ENCODE measurements around the gene RXFP2.

RXFP2 gene

GRCh38 chr13:31824705-31825517 lies 85.6 kb downstream of the RXFP2 start:
- no peak for DNase-seq (ENCODE audit: low read depth in 1 of 2, low spot score in 1 of 2)

DNA sequence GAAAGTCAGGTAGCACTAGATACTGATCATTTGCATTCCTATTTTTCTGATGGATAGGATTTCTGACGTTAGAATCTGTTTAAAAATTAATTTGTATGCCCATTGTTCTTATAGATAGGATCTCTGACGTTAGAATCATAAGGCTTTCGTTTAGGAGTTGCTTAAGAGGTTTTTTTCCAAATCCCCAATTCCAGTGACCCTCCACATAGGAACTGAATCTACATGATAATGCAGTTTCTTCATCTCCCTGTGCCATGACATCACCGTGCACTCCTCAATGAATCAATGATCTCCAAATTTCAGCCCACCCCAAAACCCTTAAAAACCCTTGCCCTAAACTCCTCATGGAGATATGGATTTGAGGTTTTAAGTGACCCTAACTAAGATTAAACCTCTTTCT lies 87.2 kb downstream of the RXFP2 start:
- no peak for DNase-seq (ENCODE audit: low read depth in 1 of 2, low spot score in 1 of 2)

DNA sequence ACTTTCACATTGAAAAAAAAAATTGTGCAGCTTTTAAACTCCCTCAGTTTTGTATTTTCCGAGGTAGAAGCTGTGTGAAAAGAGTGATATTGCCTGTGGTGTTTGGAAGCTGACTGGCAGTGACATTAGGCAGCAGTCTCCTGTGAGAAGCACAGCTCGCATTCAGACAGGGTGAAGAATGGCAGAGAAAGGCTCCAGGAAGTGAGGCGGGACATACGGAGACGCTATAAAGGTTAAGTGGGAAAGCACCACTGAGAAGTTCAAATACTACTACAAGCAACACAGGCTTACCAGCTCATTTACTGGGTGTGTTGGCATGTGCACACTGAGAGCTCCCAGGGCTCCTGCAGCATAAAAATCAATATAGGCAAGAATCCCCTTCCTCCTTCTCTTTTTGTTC lies 88.4 kb downstream of the RXFP2 start:
- DNase-seq (ENCODE audit: low read depth in 1 of 2, low spot score in 1 of 2), result no peak

GRCh38 chr13:31835932-31836331 lies 96.6 kb downstream of the RXFP2 start:
- DNase-seq (ENCODE audit: low read depth in 1 of 2, low spot score in 1 of 2), result no peak

DNA sequence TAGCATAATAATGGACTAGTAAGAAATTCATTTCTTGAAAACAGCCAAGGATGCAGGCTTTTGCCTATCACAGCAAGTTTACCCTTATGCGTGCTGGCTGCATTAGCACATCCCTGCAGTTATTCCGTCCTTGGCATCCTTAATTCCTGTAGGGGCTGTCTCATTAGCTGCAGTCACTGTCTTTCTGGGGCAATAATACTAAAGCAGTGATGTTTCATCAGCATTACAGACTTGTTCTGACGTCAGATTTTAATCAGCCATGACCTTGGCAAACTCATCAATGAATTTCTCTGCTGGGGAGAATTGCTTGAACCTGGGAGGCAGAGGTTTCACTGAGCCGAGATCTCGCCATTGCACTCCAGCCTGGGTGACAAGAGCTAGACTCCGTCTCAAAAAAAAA lies 103.7 kb downstream of the RXFP2 start:
- DNase-seq (ENCODE audit: low read depth in 1 of 2, low spot score in 1 of 2), result no peak

DNA sequence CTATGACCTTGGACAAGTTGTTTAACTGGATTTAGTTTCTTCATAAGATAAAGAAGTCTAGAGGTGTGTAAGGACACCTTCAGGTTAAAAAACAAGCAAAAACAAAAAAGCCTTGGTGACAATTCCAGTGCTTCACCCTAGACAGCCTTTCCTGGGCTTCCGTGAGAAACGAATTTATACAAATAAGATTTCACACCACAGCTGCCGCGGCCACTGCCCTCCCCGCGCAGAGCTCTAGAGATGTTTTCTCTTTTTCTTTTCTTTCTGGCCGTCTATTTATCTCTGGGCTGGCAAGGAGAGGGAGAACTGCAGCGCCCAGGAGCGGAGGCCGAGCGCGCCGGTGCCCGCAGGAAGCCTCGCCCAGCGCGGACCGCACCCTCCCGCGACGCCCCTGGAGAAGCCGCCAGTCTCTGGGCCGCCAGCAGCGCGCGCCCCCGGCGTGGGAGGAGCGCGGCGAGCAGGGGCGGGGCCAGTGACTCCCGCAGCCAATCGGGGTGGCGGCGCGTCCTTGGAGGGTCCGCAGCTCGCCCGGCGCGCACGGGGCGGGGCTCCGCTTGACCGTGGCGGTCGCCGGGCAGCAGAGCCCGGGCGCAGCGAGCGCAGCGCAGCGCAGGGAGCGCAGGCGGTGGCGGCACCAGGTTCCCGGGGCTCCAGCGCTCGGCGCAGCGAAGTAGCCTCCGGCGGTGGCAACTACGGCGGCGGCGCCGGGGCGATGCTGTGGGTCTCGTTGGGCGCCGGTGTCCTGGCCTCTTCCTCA lies 107.0 kb downstream of the RXFP2 start:
- peak in 1 of 2 donors; percentile 40 for DNase-seq (ENCODE audit: low read depth in 1 of 2, low spot score in 1 of 2)

DNA sequence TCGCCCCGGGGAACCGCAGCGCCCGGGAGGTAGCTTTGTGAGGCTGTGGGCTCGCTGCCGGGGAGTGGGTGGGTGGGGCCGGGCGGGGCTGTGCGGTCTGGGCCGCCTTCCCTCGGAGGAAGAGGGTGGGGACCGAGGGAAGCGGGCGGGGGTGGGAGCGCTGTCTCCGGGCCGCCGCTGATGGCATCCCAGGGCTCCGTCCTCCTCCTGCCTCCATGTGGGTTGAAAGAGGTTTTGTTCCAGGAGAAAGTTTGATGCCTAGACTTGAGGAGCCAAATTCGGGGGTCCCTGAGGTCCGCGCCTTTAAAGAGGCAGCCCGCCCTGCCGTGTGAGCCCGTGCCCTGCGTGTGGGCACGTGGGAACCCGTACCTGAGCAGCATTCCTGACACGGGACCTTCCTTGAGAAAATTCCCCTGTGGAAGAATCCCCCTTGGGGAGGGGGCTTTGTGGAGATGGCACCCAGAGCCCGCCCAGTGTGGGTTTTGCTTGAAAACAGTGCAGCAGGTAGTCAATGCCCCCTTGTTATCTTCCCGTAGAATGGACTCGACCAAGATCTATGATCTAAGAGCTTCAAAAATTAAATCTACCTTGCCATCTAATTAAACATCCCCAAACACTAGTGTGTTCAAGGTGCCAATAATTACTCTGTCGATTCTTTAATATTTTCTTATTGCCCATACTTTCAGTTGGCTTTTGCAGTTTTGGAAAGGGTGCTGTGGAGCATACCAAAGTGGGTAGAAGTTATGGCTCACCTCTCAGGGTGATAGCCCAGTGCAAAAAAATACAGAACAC lies 107.8 kb downstream of the RXFP2 start:
- no peak for DNase-seq (ENCODE audit: low read depth in 1 of 2, low spot score in 1 of 2)

DNA sequence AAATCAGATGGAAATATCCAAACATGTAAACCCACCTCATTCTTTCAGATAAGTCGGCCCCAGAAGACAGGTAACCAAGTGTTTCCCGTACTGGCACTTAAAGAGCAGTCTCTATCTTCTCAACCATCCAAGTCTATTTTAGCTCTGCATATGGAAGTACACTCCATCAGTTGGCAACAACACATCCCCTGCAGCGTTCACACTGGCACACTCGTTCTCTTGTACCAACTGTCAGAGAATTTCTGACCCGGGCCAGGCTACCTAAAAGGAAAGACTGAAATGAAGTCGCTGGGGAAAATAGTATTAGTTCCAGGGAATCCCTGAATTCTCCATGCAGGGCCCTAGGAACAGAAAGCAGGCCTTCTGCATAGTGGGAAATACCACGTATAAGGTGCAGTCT lies 109.3 kb downstream of the RXFP2 start:
- no peak for DNase-seq (ENCODE audit: low read depth in 1 of 2, low spot score in 1 of 2)

DNA sequence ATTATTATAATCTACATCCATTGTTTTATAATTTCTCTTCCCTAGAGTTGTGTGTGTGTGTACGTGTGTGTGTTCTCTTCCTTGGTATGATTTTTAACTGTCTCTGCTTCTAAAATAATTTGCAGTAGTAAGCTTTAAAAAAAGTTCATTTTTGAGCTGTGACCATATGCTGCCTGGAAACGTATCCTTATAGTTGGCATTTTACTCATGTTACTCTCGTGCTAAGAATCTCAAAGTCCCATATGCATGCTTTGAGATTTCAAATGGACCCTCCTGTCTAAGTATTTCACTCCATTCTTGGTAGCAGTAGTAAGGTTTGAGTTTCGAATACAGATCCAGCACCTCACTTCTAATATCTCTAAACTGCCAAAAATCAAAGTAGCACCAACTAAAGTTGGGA lies 109.9 kb downstream of the RXFP2 start:
- no peak for DNase-seq (ENCODE audit: low read depth in 1 of 2, low spot score in 1 of 2)

GRCh38 chr13:31850041-31850555 lies 110.8 kb downstream of the RXFP2 start:
- DNase-seq (ENCODE audit: low read depth in 1 of 2, low spot score in 1 of 2), result no peak

DNA sequence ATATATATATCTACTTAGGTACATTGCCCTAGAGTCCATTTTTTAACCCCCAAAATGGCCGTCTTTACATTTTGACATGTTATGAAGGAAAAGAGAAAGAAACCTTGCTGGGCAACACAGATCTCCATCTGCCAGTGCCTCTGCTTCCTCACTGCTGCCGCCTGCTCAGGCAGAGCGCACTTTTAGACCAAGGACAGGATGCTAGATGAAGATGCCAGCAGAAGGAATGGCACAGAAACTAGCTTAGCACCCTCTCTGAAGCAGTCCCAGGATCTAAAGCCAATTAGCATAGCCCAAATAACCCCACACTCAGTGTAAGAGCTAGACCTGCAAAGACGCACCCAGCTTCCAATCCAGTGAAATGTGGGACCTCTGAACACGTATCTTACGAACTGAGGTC lies 111.9 kb downstream of the RXFP2 start:
- DNase-seq (ENCODE audit: low read depth in 1 of 2, low spot score in 1 of 2), result no peak
